ENCODE data around the gene CES4A. TPM values are rescaled to one million over a fixed set of nuclear protein-coding genes. Genes with fewer than 3 reads are reported as not detected.
"Not testable (repeated sequence)": the region's sequence is repeated elsewhere in the genome, so short reads cannot be mapped to it uniquely, and the experiment has no call there.

CES4A gene
- total RNA-seq, 4 donors from 2014 or later: 4.8 to 9.6 (median 6.4) TPM

DNA sequence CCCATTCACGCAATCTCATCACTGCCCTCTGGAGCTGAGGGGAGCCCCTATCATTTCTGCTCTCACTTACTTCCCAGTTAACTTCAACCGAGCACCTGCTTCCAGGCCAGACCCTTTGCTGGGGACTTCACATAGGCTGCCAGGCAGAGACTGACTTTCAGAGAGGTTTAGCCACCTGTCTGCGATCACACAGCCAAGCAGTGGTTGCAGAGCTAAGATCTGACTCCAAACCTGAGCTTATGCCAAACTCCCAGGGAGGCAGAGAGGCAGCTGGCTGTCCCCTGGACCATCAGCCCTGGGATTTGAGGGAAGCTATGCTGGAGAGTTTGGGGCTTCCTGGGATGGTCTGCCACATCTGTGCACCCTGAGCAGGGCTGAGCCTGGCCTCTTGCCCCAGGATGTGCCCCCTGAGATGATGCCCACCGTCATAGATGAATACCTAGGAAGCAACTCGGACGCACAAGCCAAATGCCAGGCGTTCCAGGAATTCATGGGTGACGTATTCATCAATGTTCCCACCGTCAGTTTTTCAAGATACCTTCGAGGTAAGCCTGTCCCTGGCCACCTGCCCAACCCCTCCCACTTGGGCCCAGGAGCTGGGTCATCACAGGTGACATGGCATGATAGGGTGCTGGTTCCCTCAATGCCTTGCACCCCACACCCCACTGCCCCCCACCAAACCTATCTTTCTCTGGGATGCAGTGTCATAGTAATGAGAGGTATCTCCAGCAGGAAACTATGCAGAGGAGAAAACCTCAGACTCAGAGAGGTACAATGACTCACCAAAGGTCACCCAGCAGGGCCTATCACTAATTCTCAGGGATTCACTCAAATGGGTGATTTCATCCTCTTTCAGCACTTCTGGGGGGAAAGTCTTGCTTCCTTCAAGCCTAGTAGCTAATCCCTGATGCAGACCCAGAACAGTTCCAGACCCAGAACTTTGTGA lies 17.3 kb upstream of the CES4A start:
- intact Hi-C loops (cut with DNase I): no loop called here

GRCh38 chr16:66972983-66973382 lies 15.4 kb upstream of the CES4A start:
- Histone ChIP-seq H3K27me3 (peaks cover 0 to 13% (median 0%) of the 10 kb centered on the region in 4 donors), H3K4me3 (no peak overlapping the region), H3K4me1 (peaks cover 4 to 27% (median 5%) of the 10 kb centered on the region in 3 donors), H3K9me3 (no peaks in the 10 kb centered on the region), H3K27ac (no peak overlapping the region), H3K36me3 (no peaks in the 10 kb centered on the region)
- DNase-seq: no peak
- WGBS, 2 donors: 83 to 90% methylated on average over 5 to 9 of the region's 9 CpGs
- TF ChIP-seq CTCF (IDR thresholded peaks at IDR 0.05): no peak
- no peak for TF ChIP-seq POLR2A (IDR thresholded peaks at IDR 0.05)
- intact Hi-C loops (cut with DNase I): no loop called here

More for the DNA sequence above, 17.3 kb upstream of the CES4A start:
- H3K27me3 ChIP-seq: peaks cover 0 to 13% (median 0%) of the 10 kb centered on the region in 4 donors
- H3K4me3 ChIP-seq: no peak overlapping the region
- no peaks in the 10 kb centered on the region for H3K9me3 ChIP-seq
- DNase-seq: no peak
- no peak for TF ChIP-seq CTCF (IDR thresholded peaks at IDR 0.05)
- WGBS, 2 donors: 56 to 79% methylated on average over 9 of the region's 10 CpGs
- no peak overlapping the region for H3K27ac ChIP-seq
- peaks cover 0 to 9% (median 0%) of the 10 kb centered on the region in 3 donors for H3K4me1 ChIP-seq
- no peaks in the 10 kb centered on the region for H3K36me3 ChIP-seq

DNA sequence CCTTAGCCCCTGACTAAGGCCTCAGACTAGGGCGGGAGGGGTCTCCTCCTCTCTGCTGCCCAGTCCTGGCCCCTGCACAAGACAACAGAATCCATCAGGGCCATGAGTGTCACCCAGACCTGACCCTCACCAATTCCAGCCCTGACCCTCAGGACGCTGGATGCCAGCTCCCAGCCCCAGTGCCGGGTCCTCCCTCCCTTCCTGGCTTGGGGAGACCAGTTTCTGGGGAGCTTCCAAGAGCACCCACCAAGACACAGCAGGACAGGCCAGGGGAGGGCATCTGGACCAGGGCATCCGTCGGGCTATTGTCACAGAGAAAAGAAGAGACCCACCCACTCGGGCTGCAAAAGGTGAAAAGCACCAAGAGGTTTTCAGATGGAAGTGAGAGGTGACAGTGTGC lies 14.7 kb upstream of the CES4A start:
- Histone ChIP-seq H3K4me3 (no peak overlapping the region), H3K36me3 (no peaks in the 10 kb centered on the region), H3K4me1 (peaks cover 4 to 28% (median 5%) of the 10 kb centered on the region in 3 donors), H3K27me3 (peaks cover 0 to 13% (median 0%) of the 10 kb centered on the region in 4 donors), H3K9me3 (no peaks in the 10 kb centered on the region), H3K27ac (no peak overlapping the region)
- no peak for DNase-seq
- intact Hi-C loops (cut with DNase I): no loop called here
- no peak for TF ChIP-seq POLR2A (IDR thresholded peaks at IDR 0.05)
- WGBS, 2 donors: 91% methylated on average over 5 of the region's 6 CpGs; no CpG with 5 or more reads in 1 of the 2 donors

GRCh38 chr16:66974156-66974931 lies 14.0 kb upstream of the CES4A start:
- H3K36me3 ChIP-seq; H3K27ac ChIP-seq; H3K4me3 ChIP-seq; DNase-seq; H3K9me3 ChIP-seq; intact Hi-C loops (cut with DNase I): not testable (repeated sequence)
- Histone ChIP-seq H3K27me3 (peaks cover 0 to 13% (median 0%) of the 10 kb centered on the region in 4 donors), H3K4me1 (peaks cover 4 to 28% (median 5%) of the 10 kb centered on the region in 3 donors)
- WGBS, 2 donors: 91 to 97% methylated on average over 3 to 9 of the region's 32 CpGs

- WGBS, 2 donors: 65 to 68% methylated on average over 11 of the region's 11 CpGs
- H3K27ac ChIP-seq, H3K9me3 ChIP-seq, H3K36me3 ChIP-seq, H3K4me3 ChIP-seq, DNase-seq: not testable (repeated sequence)
- H3K27me3 ChIP-seq: peaks cover 0 to 13% (median 0%) of the 10 kb centered on the region in 4 donors
- intact Hi-C loops (cut with DNase I): loop anchor here (5.0 kb wide), 1 partner anchor 182 kb away; the partner anchor contains the start of genes FBXL8 and TRADD
- H3K4me1 ChIP-seq: peaks cover 4 to 31% (median 5%) of the 10 kb centered on the region in 3 donors
Measured at GRCh38 chr16:66974932-66975246, 13.5 kb upstream of the CES4A start.

DNA sequence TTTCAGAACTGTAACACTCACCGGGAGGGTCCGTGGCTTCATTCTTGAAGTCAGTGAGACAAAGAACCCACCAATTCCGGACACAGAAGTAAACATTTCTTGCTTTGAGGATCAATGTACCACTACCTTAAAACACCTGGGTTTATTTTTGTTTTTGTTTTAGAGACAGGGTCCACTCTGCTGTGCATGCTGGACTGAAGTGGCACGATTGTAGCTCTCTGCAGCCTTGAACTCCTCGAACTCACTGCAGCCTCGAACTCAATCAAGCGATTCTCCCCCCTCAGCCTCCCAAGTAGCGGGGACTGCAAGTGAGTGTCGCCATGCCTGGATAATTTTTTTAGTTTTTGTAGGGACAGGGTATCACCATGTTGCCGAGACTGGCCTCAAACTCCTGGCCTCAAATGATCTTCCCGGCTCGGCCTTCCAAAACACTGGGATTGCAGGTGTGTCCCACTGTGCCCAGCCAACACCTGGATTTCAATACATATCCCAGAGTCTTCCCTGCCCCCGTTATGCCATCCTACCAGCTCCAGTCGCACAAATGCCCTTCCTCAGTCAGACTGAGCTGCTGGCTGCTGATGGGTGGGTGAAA lies 13.0 kb upstream of the CES4A start:
- Histone ChIP-seq H3K4me3 (no peak overlapping the region), H3K27me3 (peaks cover 0 to 13% (median 0%) of the 10 kb centered on the region in 4 donors), H3K27ac (no peak overlapping the region), H3K36me3 (no peaks in the 10 kb centered on the region), H3K4me1 (peaks cover 4 to 31% (median 5%) of the 10 kb centered on the region in 3 donors), H3K9me3 (no peaks in the 10 kb centered on the region)
- intact Hi-C loops (cut with DNase I): loop anchor here (5.0 kb wide), 1 partner anchor 182 kb away; the partner anchor contains the start of genes FBXL8 and TRADD
- TF ChIP-seq CTCF (IDR thresholded peaks at IDR 0.05) (no peak), POLR2A (IDR thresholded peaks at IDR 0.05) (no peak)
- DNase-seq: no peak
- 82 to 87% methylated on average over 10 to 12 of the region's 14 CpGs for WGBS, 2 donors
